ENCODE results near the gene TOR2A.
A peak's percentile ranks its signal among the peaks of the same experiment; 100 is the strongest.

TOR2A gene

DNA sequence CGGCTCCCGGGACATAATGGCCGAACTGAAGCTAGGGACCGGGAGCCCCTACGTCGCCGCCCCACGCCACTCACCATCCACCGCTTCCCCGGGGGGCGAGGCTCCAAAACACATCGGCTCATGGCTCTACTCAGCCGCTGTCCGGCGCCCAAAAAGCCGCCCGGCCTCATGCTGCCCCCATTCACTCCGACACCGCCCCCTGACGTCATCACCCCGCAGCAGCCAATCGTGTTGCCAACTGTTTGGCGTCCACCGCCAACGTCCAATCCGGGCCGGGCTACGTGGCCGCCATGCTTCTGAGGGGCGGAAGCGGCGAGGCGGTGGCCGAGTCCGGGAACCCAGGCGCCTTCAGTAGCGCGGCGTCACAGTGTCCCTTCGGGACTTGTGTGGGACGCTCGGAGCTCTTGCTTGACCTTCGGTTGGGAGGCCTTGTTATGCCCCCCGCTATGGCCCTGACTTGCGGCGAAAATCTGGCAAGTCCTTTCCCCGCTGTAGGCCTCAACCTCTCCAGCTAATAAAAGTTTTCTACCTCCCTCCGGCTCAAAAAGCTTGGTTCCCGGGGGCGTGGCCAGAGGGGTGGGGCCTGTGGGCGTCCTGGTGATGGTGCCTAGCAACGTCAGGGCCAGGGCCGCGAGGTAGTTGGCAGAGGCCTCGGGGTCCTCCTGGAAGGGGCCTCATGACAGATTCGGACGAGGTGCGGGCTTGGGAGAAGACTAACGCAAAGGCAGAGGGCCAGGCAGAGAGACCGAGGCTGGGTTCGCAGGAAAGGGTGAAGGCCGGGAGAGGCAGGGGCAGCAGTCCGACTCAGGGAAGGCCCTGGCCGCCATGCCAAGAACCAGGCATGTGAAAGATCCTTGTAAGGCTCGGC, 19.4 kb downstream of the TOR2A start, which contains the start of the genes PTRH1 and TTC16:
Gene PTRH1 (minus strand): TSS at position 194 of the 868 bp plus-strand sequence. CDS start 24 bp downstream, at position 170.
Gene TTC16 (plus strand): TSS at position 610 of the 868 bp plus-strand sequence. CDS start 67 bp downstream, at position 677.
- DNase-seq = peak; percentile 90 to 96

DNA sequence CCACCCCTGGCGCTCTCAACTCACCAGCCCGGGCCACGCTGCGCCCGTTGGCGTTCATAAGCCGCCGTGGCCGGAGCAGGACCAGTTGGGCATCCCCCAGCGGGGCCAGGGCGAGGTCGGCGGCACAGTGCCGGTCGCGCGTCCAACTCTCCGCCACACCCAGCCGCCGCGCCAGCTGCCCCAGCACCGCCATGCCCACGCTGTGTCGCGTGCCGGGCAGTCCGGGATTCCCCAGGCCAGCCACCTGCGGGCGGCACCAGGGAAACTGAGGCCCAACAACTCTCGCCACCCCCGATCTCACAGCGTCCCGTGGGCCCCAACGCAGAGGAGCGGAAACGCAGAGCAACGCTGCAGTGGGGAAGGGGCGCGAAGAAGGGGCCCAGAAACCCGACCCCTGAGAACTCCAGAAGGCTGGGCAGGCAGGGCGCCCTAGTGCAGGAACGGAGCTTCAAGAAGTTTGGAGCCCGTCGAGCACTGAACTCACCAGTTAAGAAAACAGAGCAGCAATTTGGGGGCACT, 20.1 kb downstream of the TOR2A start:
- no peak for DNase-seq

DNA sequence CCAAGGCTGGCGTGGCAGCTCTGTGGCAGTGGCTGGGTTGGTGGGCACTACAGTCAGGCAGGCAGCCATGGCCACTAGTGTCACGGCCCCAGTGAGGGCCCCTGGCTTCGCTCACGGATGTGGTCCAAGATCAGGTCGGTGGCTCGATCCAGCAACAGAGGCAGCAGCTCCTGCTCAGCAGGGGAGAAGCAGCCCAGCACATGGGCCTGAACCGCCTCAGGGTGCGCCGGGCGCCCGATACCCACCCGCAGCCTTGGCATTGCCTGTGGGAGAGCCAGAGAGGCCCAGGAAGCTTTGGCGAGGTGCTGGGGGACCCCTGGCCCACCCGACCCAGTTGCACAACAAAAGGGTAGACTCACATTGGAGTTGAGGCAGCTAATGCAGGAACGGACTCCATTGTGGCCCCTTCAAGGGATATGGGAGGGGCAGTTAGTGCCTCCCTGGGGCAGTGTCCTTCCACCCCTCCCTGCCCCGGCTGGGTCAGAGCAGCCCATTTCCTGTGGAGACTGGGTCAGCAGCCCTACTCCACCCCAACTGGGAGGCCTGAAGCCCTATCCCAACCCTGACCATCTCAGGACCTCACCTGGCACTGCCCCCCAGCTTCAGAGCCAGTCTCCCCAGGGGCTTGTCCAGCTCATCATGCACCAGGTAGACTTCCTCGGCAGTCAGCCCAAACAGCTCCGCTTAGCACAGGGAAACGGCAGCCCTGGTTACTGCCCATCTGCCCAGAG, 20.9 kb downstream of the TOR2A start:
- no peak for DNase-seq

DNA sequence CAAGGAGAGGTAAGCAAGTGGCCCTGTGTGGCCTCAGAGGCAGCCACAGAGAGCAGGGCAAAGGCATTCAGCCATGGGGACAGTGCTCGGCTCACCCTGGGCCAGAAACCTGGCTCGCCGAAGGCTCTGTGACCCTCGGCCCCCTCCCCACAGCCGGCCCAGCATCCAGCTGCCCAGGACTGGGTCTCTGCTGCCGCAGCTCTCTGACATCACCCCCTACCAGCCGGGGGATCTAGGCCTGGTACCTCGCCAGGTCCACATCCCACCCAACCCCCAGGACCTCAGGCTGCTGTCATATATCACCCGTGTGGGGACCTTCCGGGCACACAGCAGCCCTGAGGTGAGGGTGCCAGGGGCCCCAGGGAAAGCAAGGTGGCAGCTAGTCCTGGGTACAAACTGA, 22.2 kb downstream of the TOR2A start:
- DNase-seq = no peak

DNA sequence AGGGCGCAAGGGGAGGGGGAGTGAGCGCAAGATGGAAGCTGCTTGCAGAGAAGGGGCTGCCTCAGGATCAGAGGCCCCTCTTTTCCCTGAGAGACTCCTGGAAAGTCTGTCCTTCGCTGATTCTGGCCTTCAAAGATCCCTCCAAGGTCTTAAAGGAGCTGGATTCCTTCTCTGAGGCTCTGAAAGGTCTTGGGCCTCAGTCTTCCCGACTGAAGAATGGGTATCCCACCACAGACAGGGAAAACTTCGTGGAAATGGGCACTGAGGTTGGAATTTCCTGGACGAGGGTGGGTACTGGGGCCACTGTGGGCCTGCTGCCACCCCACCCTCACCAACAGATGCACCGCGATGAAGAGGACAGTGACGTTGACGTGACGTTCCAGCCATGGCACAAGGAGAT, 22.7 kb downstream of the TOR2A start:
- DNase-seq = no peak

DNA sequence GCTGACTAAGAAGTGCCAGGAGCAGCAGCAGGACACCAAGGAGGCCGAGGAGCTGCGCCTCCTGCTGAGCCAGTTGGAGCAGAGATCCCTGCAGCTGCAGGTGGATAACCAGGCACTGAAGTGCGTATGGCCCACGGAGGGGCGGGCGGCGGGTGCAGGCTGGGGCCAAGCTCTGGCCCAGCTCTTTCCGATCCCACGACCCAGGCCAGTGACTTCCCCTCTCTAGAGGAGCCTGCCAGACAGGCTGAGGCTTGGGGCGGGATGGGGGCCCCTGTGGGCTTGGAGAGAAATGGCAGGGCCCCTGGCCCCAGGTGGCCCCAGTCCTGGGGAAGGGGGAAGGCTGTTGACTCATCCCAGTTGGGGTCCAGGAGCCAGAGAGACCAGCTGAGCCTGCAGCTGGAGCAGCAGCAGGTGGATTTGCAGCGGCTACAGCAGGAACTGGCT, 23.2 kb downstream of the TOR2A start:
- no peak for DNase-seq

DNA sequence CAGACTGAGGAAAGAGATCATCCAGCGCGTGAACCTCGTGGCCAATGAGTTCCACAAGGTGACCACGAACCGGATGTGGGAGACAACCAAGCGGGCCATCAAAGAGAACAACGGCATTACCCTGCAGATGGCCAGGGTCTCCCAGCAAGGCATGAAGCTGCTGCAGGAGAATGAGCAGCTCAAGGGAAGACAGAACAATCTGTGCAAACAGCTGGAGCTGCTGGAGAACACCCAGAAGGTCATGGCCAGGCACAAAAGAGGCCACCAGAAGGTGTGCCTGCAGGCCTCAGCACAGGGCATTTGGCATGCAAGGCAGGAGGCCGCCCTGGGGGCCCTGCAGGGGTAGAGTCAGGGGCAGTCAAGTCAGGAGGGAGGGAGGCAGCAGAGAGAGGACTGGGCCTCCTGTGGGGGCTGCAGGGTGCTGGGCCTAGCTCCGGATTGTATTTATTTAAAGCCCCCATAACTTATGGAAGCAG, 23.8 kb downstream of the TOR2A start:
- no peak for DNase-seq

DNA sequence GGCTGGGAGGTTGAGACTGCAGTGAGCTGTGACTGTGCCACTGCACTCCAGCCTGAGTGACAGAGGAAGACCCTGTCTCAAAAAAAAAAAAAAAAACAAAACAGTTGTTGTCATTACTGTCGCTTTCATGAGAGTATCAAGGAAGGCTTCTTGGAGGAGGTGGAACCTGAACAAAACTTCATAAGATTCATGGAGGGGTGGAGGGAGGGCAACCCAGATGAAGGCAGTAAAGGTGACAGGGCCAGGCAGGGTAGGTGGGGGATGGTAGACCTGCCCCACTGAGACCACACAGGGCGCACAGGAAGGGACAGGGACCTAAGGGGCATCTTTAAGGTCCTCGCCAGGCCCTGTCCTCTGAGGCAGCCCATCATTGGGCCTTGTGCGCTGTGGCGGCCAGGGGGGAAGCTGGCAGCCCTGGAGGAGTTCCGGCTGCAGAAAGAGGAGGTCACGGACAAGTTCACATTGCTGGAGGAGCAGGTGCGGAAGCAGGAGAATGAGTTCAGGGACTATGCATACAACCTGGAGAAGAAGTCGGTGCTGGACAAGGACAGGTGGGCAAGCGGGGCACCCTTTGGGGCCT, 24.8 kb downstream of the TOR2A start:
- DNase-seq = no peak

DNA sequence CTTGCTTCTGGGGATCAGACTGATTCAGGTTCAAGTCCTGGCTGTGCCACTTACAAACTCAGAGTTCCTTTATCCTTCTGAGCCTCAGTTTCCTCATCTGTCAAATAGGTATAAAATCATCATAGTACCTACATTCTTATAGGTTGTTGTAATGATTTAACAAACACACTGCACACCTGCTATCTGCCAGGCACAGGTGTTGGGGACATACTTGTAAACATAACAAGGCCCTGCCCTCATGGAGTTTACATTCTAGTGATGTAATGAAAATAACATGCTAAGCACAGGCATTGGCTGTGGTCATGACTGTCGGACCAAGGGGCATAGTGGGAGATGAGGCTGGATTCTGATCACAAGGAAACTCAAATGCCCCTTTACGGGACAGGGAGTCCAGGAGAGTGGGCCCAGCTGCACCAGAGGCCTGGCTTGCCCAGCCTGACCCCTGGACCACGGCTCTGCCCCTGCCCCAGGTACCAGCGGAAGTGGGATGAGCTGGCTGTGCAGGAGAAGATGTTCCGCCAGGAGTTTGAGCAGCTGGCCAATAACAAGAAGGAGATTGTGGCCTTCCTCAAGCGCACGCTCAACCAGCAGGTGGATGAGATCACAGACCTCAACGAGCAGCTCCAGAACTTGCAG, 26.0 kb downstream of the TOR2A start:
- no peak for DNase-seq

DNA sequence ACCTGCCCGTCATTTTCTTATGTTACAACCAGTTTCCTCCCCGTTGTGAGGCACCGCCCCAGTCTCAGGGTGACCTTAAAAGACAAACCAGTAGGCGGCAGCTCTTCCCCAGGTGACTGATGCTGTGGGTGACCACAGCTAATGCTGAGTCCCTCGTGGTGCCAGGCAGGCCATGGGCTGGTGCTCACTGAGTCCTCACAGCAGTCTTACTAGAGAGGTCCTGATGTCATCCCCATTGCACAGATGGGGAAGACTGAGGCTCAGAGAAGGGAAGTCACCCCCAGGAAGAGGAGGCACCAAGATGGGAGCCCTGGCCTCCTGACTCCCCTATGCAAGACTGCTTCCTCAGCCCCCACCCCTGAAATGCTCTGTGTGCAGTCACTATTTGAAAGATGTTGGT, 27.3 kb downstream of the TOR2A start:
- DNase-seq = no peak

DNA sequence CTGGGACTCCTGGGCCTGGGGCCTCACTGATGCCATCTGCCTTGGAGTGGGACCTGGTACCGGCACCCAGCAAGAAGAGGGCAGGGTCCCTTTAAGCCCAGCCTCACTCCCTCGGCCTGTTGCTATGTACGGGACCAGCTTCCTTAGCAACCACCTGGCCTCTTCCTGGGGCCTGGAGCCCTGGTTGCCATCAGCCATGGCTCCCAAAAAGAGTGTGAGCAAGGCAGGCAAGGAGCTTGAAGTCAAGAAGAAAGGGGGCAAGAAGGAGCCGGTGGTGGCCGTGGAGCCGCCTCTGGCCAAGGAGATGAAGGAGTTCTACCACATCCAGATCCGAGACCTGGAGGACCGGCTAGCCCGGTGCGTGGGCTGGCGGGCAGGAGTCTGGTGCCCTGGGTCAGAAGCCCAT, 28.3 kb downstream of the TOR2A start, which contains the start of gene CFAP157:
Gene CFAP157 (plus strand): TSS at position 153 of the 406 bp plus-strand sequence. CDS start 44 bp downstream, at position 197.
- DNase-seq = peak in 1 of 2 experiments; percentile 31

DNA sequence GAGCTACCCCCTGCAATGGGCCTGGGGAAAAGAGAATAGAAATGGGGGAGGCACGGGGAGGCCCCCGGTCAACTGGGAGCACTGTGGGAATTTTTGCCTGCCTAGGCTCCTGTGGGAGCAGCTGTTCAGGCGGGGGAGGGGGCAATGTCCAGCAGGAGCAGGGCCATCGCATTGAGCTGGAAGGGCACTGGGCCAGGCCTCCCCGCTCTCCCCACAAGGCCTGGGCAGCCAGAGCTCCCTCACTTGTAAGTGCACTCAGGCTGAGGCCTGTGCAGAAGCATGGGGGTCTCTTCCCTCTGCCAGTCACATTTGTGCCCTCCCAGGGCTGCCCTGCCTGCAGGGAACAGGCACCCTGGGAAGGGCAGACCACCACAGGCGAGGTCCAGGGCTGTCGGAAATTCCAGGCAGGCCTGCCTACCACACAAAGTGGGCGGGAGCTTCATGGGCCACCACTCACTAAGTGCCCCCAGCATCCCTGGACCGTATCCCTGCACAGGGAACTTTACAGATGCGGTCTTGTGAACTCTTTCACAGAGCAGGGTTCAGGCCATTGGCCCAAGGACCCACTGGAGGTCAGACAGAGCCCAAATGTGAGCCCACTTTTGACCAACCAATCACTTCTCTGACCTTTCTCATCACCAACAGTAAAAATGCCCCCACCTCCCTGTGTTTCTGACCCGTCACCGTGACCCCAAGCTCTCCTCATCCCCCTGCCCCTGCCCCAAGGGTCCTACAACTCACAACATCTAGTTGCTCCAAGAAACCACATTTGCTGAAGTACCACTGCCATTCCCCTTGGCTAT, 29.3 kb downstream of the TOR2A start:
- no peak for DNase-seq

DNA sequence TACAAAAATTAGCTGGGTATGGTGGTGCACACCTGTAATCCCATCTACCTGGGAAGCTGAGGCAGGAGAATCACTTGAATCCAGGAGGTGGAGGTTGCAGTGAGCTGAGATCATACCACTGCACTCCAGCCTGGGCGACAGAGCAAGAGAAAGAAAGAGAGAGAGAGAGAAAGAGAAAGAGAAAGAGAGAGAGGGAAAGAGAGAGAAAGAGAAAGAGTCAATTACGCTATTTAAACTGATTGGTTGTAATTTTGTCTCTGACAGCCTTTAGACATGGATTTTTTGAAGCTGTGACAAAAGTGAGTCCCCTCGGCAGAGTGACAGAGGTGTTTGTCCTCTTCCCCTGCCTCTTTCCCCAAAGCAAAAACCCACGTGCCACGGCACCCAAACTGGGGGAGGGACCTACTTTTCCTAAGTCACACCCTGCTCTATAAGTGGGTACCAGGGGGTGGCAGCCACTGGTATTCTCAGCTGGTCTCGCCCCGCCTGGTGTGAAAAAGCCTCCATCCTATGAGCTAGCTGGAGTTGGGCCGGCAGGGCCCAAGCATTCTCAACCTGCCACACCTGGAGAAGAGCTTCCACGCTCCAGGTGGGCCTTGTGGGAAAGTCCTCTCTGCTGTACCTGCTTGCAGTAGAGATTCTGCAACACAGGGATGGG, 31.7 kb downstream of the TOR2A start:
- DNase-seq = no peak

DNA sequence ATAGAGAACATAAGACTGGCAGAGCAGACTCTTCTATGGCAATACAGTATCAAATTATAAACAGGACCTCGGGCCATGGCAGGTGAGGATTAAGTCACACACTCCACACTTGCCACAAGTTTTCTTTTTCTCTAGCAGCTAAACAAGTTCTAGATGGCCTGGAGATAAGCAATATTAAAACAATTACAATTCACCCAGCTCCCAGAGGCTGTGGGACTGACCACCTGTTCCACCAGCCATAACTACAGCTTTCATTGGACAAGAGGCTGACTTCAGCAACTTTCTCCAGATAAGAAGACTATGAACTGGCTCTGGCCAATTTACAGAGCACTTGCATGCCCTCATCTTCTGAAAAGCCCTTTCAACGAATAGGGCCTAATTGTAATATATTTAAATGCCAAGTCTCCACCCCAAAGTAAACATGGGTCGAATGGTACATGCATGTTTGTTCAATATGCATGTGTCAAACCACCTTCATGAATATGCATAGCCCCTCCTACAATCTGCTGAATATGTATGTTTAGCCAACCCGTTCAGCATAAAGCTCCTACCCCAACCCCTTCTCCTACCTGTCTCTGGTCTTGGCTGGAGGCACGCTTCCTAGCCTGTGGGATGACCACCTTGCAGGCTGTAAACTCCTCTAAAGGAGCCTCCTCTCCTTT, 34.4 kb downstream of the TOR2A start:
- DNase-seq = no peak

DNA sequence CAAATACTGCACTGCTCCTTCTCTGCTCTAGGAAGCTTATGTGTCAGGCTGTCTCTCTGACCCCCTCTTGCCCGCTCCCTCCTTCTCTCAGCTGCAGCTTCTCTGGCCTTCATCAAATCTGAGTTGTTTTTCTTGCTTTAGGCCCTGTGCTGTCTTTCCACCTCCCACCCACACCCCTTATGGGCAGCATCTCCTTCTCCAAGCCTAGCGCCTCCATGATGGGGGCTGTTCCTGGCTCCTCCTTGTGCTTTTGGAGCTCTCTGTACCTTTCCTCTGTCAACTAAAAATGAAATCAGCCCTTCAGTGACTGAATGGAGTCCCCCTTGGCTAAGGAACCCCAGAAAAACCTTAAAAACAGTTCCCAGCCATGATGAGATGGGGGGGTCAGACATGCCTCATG, 35.0 kb downstream of the TOR2A start:
- DNase-seq = no peak

DNA sequence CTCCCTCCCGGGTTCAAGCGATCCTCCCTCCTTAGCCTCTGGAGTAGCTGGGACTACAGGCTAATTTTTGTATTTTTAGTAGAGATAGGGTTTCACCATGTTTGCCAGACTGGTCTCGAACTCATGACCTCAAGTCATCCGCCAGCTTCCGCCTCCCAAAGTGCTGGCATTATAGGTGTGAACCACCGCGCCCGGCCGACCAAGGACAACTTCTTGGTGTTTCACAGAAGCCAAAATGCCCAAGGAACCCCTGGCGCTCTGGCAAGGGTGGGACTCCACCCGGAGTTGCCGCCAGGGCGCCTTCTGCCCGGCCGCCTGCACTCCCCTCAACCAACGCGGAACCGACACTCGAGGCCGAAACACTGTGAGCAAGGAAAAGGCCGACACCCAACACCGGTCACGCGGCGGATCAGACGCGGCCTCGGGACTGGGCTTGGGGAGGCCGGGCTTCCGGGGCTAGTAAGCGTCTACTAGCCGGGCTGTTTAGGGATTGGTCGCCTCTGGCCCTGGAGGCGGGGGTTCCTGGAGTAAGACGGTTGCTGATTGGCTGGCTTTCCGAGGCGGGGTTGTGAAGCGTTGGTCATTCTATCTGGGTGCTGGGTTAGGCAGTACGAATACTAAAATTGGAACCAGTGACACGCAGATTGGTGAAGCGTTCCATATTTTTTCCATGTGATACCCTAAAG, 36.0 kb downstream of the TOR2A start:
- DNase-seq = peak; percentile 89 to 96

DNA sequence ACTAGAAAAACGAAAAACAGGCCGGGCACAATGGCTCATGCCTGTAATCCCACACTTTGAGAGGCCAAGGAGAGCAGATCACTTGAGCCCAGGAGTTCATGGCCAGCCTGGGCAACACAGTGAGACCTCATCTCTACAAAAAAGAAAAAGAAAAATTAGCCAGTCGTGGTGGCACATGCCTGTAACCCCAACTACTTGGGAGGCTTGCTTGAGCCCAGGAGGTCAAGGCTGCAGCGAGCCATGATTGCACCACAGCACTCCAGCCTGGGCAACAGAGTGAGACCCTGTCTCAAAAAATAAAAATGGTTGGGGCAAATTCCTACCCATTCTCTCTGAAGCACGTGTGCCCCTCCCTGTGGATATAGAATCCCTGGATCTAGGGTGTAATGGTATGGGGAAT, 36.7 kb downstream of the TOR2A start:
- DNase-seq = no peak

DNA sequence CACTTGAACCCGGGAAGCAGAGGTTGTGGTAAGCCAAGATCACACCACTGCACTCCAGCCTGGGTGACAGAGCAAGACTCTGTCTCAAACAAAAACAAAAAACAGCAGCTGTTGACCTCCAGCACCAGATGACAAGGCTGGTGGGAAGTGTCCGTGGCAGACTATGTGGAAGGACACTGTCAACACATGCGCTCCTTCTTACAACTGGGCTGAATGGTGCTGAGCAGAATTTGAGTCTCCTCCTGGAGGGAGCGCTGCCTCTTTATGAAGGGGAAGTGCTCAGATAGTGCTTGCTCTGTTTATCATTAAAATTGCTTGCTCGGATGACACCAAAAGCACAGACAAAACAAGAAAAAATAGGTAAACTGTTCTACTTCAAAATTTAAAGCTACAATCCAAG, 37.5 kb downstream of the TOR2A start:
- no peak for DNase-seq

DNA sequence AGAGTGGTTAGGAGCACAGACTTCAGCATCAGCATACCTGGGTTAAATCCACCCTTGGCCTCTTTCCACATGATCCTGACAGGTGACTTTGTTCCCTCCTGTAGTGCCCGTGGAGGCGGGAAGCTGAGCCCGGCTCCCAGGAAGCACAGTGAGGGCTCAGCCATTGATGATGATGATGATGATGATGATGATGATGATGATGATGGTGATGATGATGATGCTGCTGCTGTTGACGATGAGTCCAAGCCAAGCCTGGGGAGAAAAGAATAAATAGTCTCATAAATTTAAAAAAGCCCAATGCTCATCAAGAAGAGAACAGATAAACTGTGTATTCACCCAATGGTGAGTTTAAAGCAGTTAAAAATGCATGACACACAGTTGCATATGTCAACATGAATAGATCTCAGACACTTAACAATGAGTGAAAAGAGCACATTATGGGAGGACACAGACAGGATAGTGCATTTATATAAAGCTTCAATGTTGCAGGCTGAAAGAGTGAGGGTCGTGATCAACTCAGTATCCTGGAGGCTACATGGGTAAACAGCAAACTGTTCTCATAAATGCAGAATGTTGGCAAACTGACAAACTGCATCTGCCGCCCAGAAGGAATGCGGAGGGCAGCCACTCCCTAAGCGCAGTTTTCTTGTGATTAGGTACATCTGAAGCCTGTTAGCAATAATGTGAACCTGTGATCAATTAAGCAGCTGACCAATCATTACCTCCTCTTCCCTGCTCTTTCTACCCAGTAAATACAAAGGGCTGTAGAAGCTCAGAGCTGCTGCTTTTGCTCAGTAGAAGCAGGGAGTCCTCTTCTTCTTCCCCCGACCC, 40.0 kb downstream of the TOR2A start:
- no peak for DNase-seq

Measured in SW 1271 (cell line).